ENCODE results near the gene HIVEP1.

Gene HIVEP1

DNA sequence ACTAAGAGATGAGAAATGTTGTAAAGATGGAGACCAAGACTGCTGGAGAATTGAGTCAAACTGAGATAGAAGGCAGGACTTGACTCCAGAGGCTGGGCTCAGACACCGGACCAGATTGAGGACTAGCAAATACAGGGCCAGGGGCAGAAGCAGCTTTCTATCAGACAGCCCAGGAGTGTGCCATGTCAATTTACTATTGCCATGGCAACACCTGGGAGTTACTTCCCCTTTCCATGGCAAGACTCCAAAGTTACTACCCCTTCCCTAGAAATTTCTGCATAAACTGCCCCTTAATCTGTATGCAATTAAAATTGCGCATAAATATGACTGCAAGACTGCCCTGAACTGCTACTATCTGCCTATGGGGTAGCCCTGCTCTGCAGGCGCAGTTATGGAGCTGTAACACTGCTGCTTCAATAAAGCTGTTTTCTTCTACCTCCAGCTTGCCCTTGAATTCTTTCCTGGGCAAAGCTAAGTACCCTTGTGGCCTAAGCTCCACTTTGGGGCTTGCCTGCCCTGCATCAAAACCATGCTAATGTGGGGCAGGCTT is 188.0 kb downstream of the HIVEP1 start:
- no peak for DNase-seq

DNA sequence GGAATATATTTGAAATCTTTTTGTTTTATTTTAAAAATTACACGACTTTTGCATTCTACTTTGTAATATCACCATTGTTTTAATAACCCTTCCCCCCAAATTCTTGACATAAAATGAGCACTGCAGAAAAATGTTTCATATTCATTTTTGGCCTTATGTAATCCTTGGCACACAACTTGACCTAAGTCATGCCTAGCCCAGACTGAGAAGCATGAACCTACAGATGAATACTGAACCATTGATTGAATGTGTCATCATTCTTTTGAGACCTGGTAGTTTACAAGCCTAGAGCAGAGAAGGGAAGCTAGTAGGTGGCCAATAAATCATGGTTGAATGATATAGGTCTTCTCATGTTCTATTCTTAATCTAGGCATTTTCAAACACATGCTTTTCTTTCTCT is 188.6 kb downstream of the HIVEP1 start:
- DNase-seq: no peak

GRCh38 chr6:12203001-12203400 is 190.9 kb downstream of the HIVEP1 start:
- DNase-seq: no peak

DNA sequence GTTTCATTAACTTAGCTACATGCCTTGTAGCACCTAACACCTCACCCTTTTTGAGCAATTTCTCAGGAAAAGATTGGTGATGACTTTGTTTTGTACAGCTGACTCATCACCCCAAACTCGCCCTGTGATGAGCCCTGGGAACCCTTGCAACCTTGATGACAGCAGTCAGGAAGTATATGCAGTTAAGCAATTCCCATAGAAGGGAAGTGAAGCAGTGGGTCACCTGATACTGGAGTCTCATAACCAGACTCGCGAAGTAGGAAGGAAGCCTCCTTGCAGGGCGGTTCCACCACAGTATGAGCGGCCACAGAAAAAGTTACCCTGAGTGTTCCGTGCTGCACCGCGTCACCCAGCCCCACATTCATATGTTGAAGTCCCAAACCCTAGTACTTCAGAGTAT is 196.1 kb downstream of the HIVEP1 start:
- no peak for DNase-seq

DNA sequence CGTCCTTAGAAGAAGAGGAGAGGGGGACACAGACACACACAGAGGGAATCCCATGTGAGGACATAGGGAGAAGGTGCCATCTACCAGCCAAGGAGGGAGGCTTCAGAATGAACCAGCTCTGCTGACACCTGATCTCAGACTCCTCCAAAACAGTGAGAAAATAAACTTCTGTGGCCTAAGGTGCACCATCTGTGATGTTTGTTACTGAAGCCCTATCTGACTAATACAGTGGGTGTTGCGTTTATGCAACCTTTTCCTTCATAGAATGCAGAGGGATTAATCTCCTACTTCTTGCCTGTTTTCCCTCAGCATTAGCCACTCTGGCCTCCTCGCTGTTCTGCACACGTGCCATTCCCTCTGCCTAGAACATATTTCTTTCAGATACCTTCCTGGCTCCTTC is 196.6 kb downstream of the HIVEP1 start:
- DNase-seq: no peak
